HFFc6 (cell line): ENCODE data around the gene PPP1R37. TPM values are rescaled to one million over a fixed set of nuclear protein-coding genes. Genes with fewer than 3 reads are reported as not detected.

Experiments used
- DNase-seq: peaks from one replicate; pipeline ENCODE4 v3.0.0-alpha.2; 2018
- H3K27ac Mint-ChIP-seq: 2 replicates; pipeline ENCODE4 v1.8.0; 2020; ENCODE audit warnings: mild to moderate bottlenecking, mixed read lengths
- H3K27me3 Mint-ChIP-seq: 2 replicates; pipeline ENCODE4 v1.8.0; 2021; ENCODE audit warnings: mild to moderate bottlenecking, moderate library complexity, mixed read lengths; ENCODE audit not compliant: insufficient read depth
- H3K36me3 Mint-ChIP-seq: 2 replicates; pipeline ENCODE4 v1.8.0; 2021; ENCODE audit warnings: low read depth, mixed read lengths
- H3K4me1 Mint-ChIP-seq: 2 replicates; pipeline ENCODE4 v1.8.0; 2020; ENCODE audit warnings: low read depth, mixed read lengths
- H3K4me3 Mint-ChIP-seq: 2 replicates; pipeline ENCODE4 v1.8.0; 2020; ENCODE audit warnings: mild to moderate bottlenecking, moderate library complexity, mixed read lengths
- H3K9me3 Mint-ChIP-seq: 2 replicates; pipeline ENCODE4 v1.8.0; 2020; ENCODE audit warnings: mild to moderate bottlenecking, mixed read lengths
- CTCF ChIP-seq: fragments of 200-600 bp; sonication (generic); IDR thresholded peaks from 2 replicates; pipeline ENCODE4 v1.5.0; 2021; ENCODE audit warnings: antibody characterized with exemption, mild to moderate bottlenecking
- total RNA-seq, 6 experiments: library from RNA; stranded (reverse); fragmentation: NEBNext Ultra II Directional; extraction: Animal tissue kit (Norgen Biotek cat#: 25700); gene quantifications; 2 replicates in 1 of 6; 3 replicates in 5 of 6; pipeline ENCODE4 v1.2.3, GENCODE V29; 2021

The PPP1R37 gene
- total RNA-seq, 6 experiments from 2014 or later, result 20.4 to 27.4 (median 21.6) TPM

GRCh38 chr19:45177817-45178261 lies 84.9 kb downstream of the PPP1R37 start, which contains the start of gene TRAPPC6A:
Gene TRAPPC6A (minus strand): TSS chr19:45178237. CDS start chr19:45178218, 19 bp downstream.
- Mint-ChIP-seq H3K27me3 (peaks cover 4% of the 10 kb centered on the region), H3K9me3 (no peaks in the 10 kb centered on the region), H3K4me1 (peaks cover 41% of the 10 kb centered on the region), H3K27ac (peak within 1 kb of the TSS; percentile 100), H3K36me3 (no peaks in the 10 kb centered on the region), H3K4me3 (peak within 1 kb of the TSS; percentile 95)
- TF ChIP-seq CTCF, result no peak
- DNase-seq, result peak; percentile 74

- peak; percentile 79 for TF ChIP-seq CTCF
- Mint-ChIP-seq H3K36me3 (no peaks in the 10 kb centered on the region), H3K9me3 (no peaks in the 10 kb centered on the region), H3K27ac (peak within 1 kb of the TSS; percentile 100), H3K4me1 (peaks cover 41% of the 10 kb centered on the region), H3K4me3 (peak within 1 kb of the TSS; percentile 95), H3K27me3 (peaks cover 4% of the 10 kb centered on the region)
- DNase-seq, result peak; percentile 100
These were observed 85.5 kb downstream of the PPP1R37 start, which contains the start of gene BLOC1S3 for GRCh38 chr19:45178262-45179071. Gene BLOC1S3 (plus strand): TSS chr19:45178784. CDS start chr19:45179297, 513 bp downstream.

DNA sequence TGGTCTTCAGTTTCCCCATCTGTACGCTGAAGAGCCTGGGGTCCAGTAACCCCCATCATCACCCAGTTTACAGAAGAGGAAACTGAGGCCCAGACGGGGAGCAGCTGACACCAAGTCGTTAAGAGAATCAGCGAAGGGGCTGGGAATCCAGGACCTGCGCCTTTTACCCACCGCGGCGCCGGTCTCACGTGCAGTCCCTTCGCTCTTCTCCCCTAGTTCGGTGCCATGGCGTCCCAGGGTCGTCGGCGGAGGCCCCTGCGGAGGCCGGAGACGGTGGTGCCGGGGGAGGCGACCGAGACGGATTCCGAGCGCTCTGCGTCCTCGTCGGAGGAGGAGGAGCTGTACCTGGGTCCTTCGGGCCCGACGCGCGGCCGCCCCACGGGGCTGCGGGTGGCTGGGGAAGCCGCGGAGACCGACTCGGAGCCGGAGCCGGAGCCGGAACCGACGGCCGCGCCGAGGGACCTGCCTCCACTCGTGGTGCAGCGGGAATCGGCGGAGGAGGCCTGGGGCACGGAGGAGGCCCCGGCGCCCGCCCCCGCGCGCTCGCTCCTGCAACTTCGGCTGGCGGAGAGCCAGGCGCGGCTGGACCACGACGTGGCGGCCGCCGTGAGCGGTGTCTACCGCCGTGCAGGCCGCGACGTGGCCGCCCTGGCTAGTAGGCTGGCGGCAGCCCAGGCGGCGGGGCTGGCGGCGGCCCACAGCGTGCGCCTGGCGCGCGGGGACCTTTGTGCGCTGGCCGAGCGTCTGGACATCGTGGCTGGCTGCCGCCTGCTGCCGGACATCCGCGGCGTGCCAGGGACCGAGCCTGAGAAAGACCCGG lies 86.3 kb downstream of the PPP1R37 start:
- H3K4me3 Mint-ChIP-seq, result peak overlapping the region; percentile 95
- DNase-seq, result peak; percentile 11
- H3K9me3 Mint-ChIP-seq, result no peaks in the 10 kb centered on the region
- peaks cover 33% of the 10 kb centered on the region for H3K4me1 Mint-ChIP-seq
- H3K36me3 Mint-ChIP-seq, result no peaks in the 10 kb centered on the region
- H3K27ac Mint-ChIP-seq, result peak overlapping the region; percentile 100
- TF ChIP-seq CTCF, result no peak
- H3K27me3 Mint-ChIP-seq, result peaks cover 4% of the 10 kb centered on the region; the same call in 1 of the 2 replicates

GRCh38 chr19:45179892-45180370 lies 87.0 kb downstream of the PPP1R37 start:
- H3K4me1 Mint-ChIP-seq, result peaks cover 33% of the 10 kb centered on the region
- peak overlapping the region; percentile 85 for H3K4me3 Mint-ChIP-seq
- peak overlapping the region; percentile 74 for H3K27ac Mint-ChIP-seq
- H3K9me3 Mint-ChIP-seq, result no peaks in the 10 kb centered on the region
- no peak for TF ChIP-seq CTCF
- H3K36me3 Mint-ChIP-seq, result no peaks in the 10 kb centered on the region
- H3K27me3 Mint-ChIP-seq, result peaks cover 4% of the 10 kb centered on the region; the same call in 1 of the 2 replicates
- DNase-seq, result no peak

GRCh38 chr19:45180936-45181335 lies 88.0 kb downstream of the PPP1R37 start:
- no peaks in the 10 kb centered on the region for H3K9me3 Mint-ChIP-seq
- peaks cover 25% of the 10 kb centered on the region for H3K4me1 Mint-ChIP-seq
- H3K4me3 Mint-ChIP-seq, result peak overlapping the region; percentile 85
- no peak for DNase-seq
- H3K36me3 Mint-ChIP-seq, result no peaks in the 10 kb centered on the region
- H3K27me3 Mint-ChIP-seq, result peaks cover 4% of the 10 kb centered on the region; the same call in 1 of the 2 replicates
- TF ChIP-seq CTCF, result no peak
- H3K27ac Mint-ChIP-seq, result peak overlapping the region; percentile 6; the same call in 1 of the 2 replicates
